ENCODE results near the gene PDSS2.

Gene PDSS2

DNA sequence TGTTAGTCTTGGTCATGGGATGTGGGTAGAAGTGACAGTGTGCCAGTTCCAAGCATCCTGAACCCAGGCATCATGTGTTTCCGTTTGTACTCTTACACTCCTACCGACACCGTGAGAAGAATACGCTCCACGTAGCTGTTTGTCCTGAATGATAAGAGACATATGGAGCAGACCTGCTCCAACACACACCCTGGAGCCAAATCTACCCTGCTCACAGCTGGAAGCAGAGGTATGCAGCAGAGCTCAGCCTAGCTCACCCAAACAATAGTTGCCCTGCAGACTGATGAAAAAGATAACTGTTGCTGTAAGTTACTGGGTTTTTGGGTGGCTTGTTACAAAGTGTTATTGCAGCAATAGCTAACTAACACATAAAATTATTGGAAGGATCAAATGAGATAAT lies 14.3 kb upstream of the PDSS2 start:
- no peak for TF ChIP-seq SIN3A (IDR thresholded peaks at IDR 0.05; ENCODE audit: borderline replicate concordance, insufficient read depth, low read length)
- no peak for TF ChIP-seq POLR2AphosphoS5 (IDR thresholded peaks at IDR 0.05; ENCODE audit: low read depth, low read length)
- no peak for TF ChIP-seq FOXP2 (optimal IDR thresholded peaks at IDR 0.05; ENCODE audit: borderline replicate concordance, extremely low read depth, extremely low read length, insufficient read depth)
- TF ChIP-seq, protein P1, sequence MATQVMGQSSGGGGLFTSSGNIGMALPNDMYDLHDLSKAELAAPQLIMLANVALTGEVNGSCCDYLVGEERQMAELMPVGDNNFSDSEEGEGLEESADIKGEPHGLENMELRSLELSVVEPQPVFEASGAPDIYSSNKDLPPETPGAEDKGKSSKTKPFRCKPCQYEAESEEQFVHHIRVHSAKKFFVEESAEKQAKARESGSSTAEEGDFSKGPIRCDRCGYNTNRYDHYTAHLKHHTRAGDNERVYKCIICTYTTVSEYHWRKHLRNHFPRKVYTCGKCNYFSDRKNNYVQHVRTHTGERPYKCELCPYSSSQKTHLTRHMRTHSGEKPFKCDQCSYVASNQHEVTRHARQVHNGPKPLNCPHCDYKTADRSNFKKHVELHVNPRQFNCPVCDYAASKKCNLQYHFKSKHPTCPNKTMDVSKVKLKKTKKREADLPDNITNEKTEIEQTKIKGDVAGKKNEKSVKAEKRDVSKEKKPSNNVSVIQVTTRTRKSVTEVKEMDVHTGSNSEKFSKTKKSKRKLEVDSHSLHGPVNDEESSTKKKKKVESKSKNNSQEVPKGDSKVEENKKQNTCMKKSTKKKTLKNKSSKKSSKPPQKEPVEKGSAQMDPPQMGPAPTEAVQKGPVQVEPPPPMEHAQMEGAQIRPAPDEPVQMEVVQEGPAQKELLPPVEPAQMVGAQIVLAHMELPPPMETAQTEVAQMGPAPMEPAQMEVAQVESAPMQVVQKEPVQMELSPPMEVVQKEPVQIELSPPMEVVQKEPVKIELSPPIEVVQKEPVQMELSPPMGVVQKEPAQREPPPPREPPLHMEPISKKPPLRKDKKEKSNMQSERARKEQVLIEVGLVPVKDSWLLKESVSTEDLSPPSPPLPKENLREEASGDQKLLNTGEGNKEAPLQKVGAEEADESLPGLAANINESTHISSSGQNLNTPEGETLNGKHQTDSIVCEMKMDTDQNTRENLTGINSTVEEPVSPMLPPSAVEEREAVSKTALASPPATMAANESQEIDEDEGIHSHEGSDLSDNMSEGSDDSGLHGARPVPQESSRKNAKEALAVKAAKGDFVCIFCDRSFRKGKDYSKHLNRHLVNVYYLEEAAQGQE (IDR thresholded peaks at IDR 0.05; ENCODE audit: insufficient read depth in 1 of 2, low read depth in 2 of 2, low read length in 2 of 2) = no peak
- TF ChIP-seq TAF1 (IDR thresholded peaks at IDR 0.05; ENCODE audit: borderline replicate concordance, insufficient read depth, low read length) = no peak

DNA sequence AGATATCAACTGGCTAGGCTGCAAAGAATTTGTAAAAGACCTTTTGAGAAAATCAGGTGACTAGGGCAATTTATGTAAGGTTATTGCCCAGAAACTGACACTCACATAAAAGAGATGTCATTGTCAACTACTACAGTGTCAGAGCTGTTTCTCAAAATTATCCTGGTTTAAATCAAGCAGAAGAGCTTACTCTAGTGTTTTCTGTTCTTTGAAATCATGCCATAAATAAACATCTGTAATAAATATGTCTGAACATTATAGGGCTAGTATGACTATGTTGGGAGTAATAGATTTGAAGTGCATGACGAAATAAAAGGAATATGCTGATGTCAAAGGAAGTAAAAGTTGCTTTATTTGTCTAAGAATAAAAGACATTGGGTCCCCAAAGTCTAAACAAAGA lies 11.0 kb upstream of the PDSS2 start:
- TF ChIP-seq POLR2AphosphoS5 (IDR thresholded peaks at IDR 0.05; ENCODE audit: low read depth, low read length) (no peak), SIN3A (IDR thresholded peaks at IDR 0.05; ENCODE audit: borderline replicate concordance, insufficient read depth, low read length) (no peak), FOXP2 (optimal IDR thresholded peaks at IDR 0.05; ENCODE audit: borderline replicate concordance, extremely low read depth, extremely low read length, insufficient read depth) (no peak), TAF1 (IDR thresholded peaks at IDR 0.05; ENCODE audit: borderline replicate concordance, insufficient read depth, low read length) (no peak)
- TF ChIP-seq, protein P1 (IDR thresholded peaks at IDR 0.05; ENCODE audit: insufficient read depth in 1 of 2, low read depth in 2 of 2, low read length in 2 of 2) = no peak

DNA sequence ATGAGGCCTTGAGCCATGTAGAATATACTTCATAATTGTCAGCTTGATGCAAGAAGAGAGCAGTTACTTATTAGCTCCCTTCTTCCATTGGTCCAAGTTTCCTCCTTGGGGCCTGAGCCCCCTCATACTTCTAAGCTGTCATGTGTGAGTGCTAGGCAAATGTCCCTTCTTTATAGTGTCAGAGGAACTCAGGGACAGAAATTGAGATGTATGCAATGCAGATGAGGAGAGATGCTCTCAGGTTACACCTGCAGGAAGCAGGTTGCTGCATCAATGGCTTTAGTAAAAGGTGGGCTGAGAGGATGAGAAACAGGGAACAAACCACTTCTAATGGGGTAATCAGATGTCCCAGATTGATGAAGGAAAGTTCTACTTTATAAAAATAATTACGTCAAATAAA lies 6.7 kb upstream of the PDSS2 start:
- TF ChIP-seq FOXP2 (optimal IDR thresholded peaks at IDR 0.05; ENCODE audit: borderline replicate concordance, extremely low read depth, extremely low read length, insufficient read depth) (no peak), POLR2AphosphoS5 (IDR thresholded peaks at IDR 0.05; ENCODE audit: low read depth, low read length) (no peak), TAF1 (IDR thresholded peaks at IDR 0.05; ENCODE audit: borderline replicate concordance, insufficient read depth, low read length) (no peak), SIN3A (IDR thresholded peaks at IDR 0.05; ENCODE audit: borderline replicate concordance, insufficient read depth, low read length) (no peak)
- TF ChIP-seq, protein P1 (IDR thresholded peaks at IDR 0.05; ENCODE audit: insufficient read depth in 1 of 2, low read depth in 2 of 2, low read length in 2 of 2) = no peak

DNA sequence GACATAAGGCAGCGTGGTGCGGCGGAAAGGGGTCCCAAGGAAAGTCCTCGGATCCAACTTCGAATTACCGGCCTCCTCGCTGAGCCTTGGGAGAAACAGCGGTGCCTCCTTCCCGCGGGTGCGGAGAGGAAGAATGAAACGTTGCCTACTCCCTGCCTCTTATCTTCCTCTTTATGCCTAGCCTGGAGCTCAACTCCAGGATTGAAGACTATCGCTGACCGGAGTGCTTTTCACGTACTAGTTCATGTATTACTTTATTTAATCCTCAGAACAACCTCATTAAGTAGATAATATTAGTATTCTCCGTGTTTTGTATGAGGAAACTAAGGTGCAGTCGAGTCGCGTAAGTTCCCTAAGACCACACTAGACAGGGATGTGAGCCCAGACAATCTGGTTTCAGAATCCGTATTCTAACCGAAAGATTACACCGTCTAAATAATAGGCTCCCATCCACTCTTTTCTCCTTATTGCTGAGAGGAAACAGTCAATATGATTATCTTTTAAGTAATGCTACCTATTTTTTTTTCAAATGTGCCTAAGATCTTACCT lies 793 bp upstream of the PDSS2 start:
- no peak for TF ChIP-seq FOXP2 (optimal IDR thresholded peaks at IDR 0.05; ENCODE audit: borderline replicate concordance, extremely low read depth, extremely low read length, insufficient read depth)
- TF ChIP-seq, protein P1 (IDR thresholded peaks at IDR 0.05; ENCODE audit: insufficient read depth in 1 of 2, low read depth in 2 of 2, low read length in 2 of 2) = no peak
- TF ChIP-seq POLR2AphosphoS5 (IDR thresholded peaks at IDR 0.05; ENCODE audit: low read depth, low read length) = no peak
- no peak for TF ChIP-seq SIN3A (IDR thresholded peaks at IDR 0.05; ENCODE audit: borderline replicate concordance, insufficient read depth, low read length)
- no peak for TF ChIP-seq TAF1 (IDR thresholded peaks at IDR 0.05; ENCODE audit: borderline replicate concordance, insufficient read depth, low read length)

All from PFSK-1 (cell line).